Right lobe of liver (tissue), 6 donors: ENCODE measurements around the gene SPATA21. TPM values are rescaled to one million over a fixed set of nuclear protein-coding genes. Genes with fewer than 3 reads are reported as not detected.
"Not testable (repeated sequence)": the region's sequence is repeated elsewhere in the genome, so short reads cannot be mapped to it uniquely, and the experiment has no call there.

Source experiments
- ATAC-seq, 4 donors: fragments of 200-7000 bp; cut with Tn5 transposase; one replicate each; pipeline ENCODE4 v1.9.1; 2020; ENCODE audit warnings: mild to moderate bottlenecking in 4 of 4, moderate library complexity in 4 of 4
- DNase-seq, 3 donors: peaks; one replicate each; pipeline ENCODE4 v3.0.0-alpha.2; 2020
- H3K27ac ChIP-seq, 3 donors: fragments of 200-600 bp; one replicate each; pipeline ENCODE4 v1.8.0; 2022
- H3K27me3 ChIP-seq, 2 donors: fragments of 200-600 bp; one replicate each; pipeline ENCODE4 v1.8.0; 2022
- H3K36me3 ChIP-seq, 4 donors: fragments of 200-600 bp; sonication (generic) in 1 of 4; one replicate each; pipeline versions ENCODE4 v1.5.1 to v1.8.0; 2017 to 2022; ENCODE audit warnings: control low read depth in 1 of 4
- H3K4me1 ChIP-seq, 4 donors: fragments of 200-600 bp; sonication (generic) in 1 of 4; one replicate each; pipeline versions ENCODE4 v1.5.1 to v1.8.0; 2017 to 2022; ENCODE audit warnings: control low read depth in 1 of 4
- H3K4me3 ChIP-seq, 3 donors: fragments of 200-600 bp; one replicate each; pipeline ENCODE4 v1.8.0; 2022
- H3K9me3 ChIP-seq, 4 donors: fragments of 200-600 bp; sonication (generic) in 1 of 4; one replicate each; pipeline versions ENCODE4 v1.5.1 to v1.8.0; 2017 to 2022; ENCODE audit warnings: control low read depth in 1 of 4
- CTCF ChIP-seq, 4 donors: fragments of 200-600 bp in 3 of 4; fragments of 450-650 bp in 1 of 4; IDR thresholded peaks; one replicate each; pipeline versions ENCODE4 v1.5.1 to v1.8.0; 2016 to 2022; ENCODE audit warnings: antibody characterized with exemption in 4 of 4, mild to moderate bottlenecking in 2 of 4
- POLR2A ChIP-seq: fragments of 450-650 bp; IDR thresholded peaks from one replicate; pipeline ENCODE4 v1.6.1; 2017; ENCODE audit warnings: antibody characterized with exemption, mild to moderate bottlenecking
- WGBS: methylation state at CpG from one replicate; pipeline ENCODE4 v1.1.6; 2018; ENCODE audit warnings: low coverage, low lambda C conversion rate; ENCODE audit not compliant: insufficient coverage; ENCODE audit errors: missing lambda C conversion rate; 5-methylcytosine and 5-hydroxymethylcytosine counted together
- intact Hi-C, 2 donors: fragments of 100-400 bp; cut with DNase I; formaldehyde crosslinking; loops; one replicate each; pipeline versions ENCODE4 v1.11.2 to v1.14.1; 2022
- total RNA-seq, 6 experiments: library from RNA; depleted of rRNA in 2 of 6; stranded (reverse); fragments of >200 nt in 2 of 6; fragmentation: NEBNext Ultra II Directional in 3 of 6; extraction: Animal tissue kit (Norgen Biotek cat#: 25700) in 3 of 6; gene quantifications; one replicate each; pipeline versions ENCODE4 v1.1.0 to v1.2.4, GENCODE V29; 2016 to 2023
- donor health status: DM: no; HTN: yes; CAD: no.
- donor health status: DM: no; HTN: no; CAD: no.
- donor health status: DM: no; HTN: no; CAD: no.
- donor health status: DM: no; HTN: yes; CAD: no.
- donor health status: DM: no; HTN: yes; CAD: no.

SPATA21 gene
- total RNA-seq, 6 experiments from 2014 or later, result 1.6 to 1.8 TPM; not detected in 4

- Histone ChIP-seq H3K36me3 (no peaks in the 10 kb centered on the region), H3K4me1 (no peaks in the 10 kb centered on the region), H3K27ac (no peak overlapping the region), H3K4me3 (no peak overlapping the region), H3K9me3 (no peaks in the 10 kb centered on the region), H3K27me3 (no peaks in the 10 kb centered on the region)
- TF ChIP-seq POLR2A (no peak), CTCF (IDR thresholded peaks at IDR 0.05) (no peak)
- DNase-seq, result peak in 1 of 3 donors; percentile 39
- no peak for ATAC-seq
- WGBS, result 100% methylated on average over 3 of the region's 12 CpGs
- intact Hi-C loops, result no loop called here
Observed at GRCh38 chr1:16478091-16478490, 40.9 kb upstream of the SPATA21 start.

- H3K4me1 ChIP-seq, H3K36me3 ChIP-seq, H3K27me3 ChIP-seq, H3K9me3 ChIP-seq, intact Hi-C loops, H3K4me3 ChIP-seq, H3K27ac ChIP-seq: not testable (repeated sequence)
- DNase-seq (peak in 1 of 3 donors; percentile 0), ATAC-seq (peak in 2 of 4 donors; percentile 39 to 53)
- WGBS, result 73% methylated on average over 3 of the region's 29 CpGs
Observed at GRCh38 chr1:16475771-16476770, 38.8 kb upstream of the SPATA21 start.

- H3K4me1 ChIP-seq, intact Hi-C loops, H3K27me3 ChIP-seq, H3K4me3 ChIP-seq, ATAC-seq, H3K36me3 ChIP-seq, DNase-seq, H3K27ac ChIP-seq, H3K9me3 ChIP-seq: not testable (repeated sequence)
- 100% methylated on average over 1 of the region's 2 CpGs for WGBS
Observed at GRCh38 chr1:16474891-16475290, 37.7 kb upstream of the SPATA21 start.

- Histone ChIP-seq H3K27ac (no peak overlapping the region), H3K4me3 (no peak overlapping the region), H3K27me3 (no peaks in the 10 kb centered on the region), H3K36me3 (no peaks in the 10 kb centered on the region), H3K9me3 (no peaks in the 10 kb centered on the region), H3K4me1 (no peaks in the 10 kb centered on the region)
- ATAC-seq (no peak), DNase-seq (no peak)
- intact Hi-C loops, result no loop called here
- 67% methylated on average over 1 of the region's 28 CpGs for WGBS
- TF ChIP-seq CTCF (IDR thresholded peaks at IDR 0.05) (no peak), POLR2A (no peak)
Observed at GRCh38 chr1:16474166-16474800, 37.1 kb upstream of the SPATA21 start.

GRCh38 chr1:16468558-16468957 lies 31.3 kb upstream of the SPATA21 start:
- Histone ChIP-seq H3K27ac (no peak overlapping the region), H3K9me3 (no peaks in the 10 kb centered on the region), H3K36me3 (peaks cover 0 to 4% (median 0%) of the 10 kb centered on the region in 4 donors), H3K4me3 (no peak overlapping the region), H3K4me1 (no peaks in the 10 kb centered on the region), H3K27me3 (no peaks in the 10 kb centered on the region)
- ATAC-seq (no peak), DNase-seq (peak in 1 of 3 donors; percentile 2)
- intact Hi-C loops, result no loop called here
- TF ChIP-seq CTCF (IDR thresholded peaks at IDR 0.05) (no peak), POLR2A (no peak)
- 64% methylated on average over 3 of the region's 3 CpGs for WGBS
